HTR-8/SVneo (cell line): Measurements from ENCODE around the gene SMIM35.

ENCODE experiments used
- DNase-seq: peaks from one replicate; pipeline ENCODE4 v3.0.0; 2011; ENCODE audit warnings: low spot score, mixed read lengths; ENCODE audit not compliant: insufficient read length
- FAIRE-seq: peaks from 2 replicates; lab custom pipeline; 2011; peaks lifted over from hg19 to GRCh38; lab: Jason Lieb, UNC

Gene SMIM35

GRCh38 chr11:117972044-117972443 is 114.7 kb downstream of the SMIM35 start:
- FAIRE-seq: no peak

DNA sequence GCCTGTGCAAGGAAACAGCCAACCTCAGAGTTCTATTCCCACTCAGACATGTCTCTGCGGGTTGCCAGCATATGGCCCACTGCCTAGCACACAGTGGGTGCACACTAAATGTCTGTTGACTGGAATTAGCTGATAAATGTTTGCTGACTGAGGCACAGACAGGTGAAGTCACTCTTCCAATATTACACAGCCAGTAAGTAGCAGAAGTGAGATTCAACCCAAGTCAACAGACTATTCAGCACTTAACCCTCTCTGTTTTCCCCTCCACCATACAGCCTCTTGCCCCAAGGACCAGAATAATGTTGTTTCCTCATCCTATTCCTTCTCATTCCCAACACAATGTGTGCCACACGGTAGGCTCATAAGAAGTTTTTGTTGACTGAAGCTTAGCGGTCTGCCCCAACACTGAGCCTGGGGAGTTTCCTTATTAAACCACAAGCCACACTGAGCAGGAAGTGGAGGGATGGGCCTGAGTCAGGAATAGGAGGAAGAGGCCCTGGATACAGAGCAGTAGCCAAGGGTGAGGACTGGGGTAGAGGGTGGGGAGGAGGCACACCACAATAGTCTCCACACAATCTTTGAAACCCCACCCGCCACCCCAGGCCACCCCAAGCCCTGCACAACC is 116.3 kb downstream of the SMIM35 start:
- FAIRE-seq (no peak), DNase-seq (no peak)

More at GRCh38 chr11:117972044-117972443, 114.7 kb downstream of the SMIM35 start:
- no peak for DNase-seq

- FAIRE-seq (no peak), DNase-seq (no peak)
Observed at GRCh38 chr11:117969160-117969991, 117.4 kb downstream of the SMIM35 start.

GRCh38 chr11:117966908-117967307 is 119.9 kb downstream of the SMIM35 start:
- no peak for FAIRE-seq
- DNase-seq: no peak

DNA sequence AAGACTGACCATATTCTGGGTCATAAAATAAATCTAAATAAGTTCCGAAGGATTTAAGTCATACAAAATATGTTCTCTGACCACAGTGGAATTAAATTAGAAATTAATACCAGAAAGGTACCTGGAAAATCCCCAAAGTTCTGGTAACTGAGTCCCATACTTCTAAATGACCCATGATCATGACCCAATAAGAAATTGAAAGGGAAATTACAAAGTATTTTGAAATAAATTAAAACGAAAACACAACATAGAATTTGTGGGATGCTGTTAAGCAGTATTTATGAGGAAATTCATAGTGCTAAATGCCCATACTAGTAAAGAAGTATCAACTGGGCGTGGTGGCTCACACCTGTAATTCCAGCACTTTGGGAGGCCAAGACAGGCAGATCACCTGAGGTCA is 123.9 kb downstream of the SMIM35 start:
- DNase-seq (no peak), FAIRE-seq (no peak)

GRCh38 chr11:117961896-117962295 is 124.9 kb downstream of the SMIM35 start:
- FAIRE-seq (no peak), DNase-seq (no peak)

DNA sequence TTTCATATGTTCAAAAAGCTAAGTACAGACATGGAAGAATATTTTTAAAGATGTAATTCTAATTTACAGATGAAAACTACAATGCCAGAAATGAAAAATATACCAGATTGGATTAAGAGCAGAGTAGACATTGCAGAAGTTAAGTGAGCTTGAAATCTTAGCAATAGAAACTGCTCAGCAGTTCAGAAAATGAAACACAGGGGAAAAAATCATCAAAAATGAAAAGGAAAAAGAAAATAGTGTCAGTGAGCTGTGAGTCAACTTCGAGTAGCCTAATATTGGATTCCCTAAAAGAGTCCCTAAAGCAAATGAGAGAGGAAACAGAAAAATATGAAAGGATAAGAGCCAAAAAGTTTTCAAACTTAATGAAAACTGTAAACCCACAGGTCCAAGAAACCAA is 126.4 kb downstream of the SMIM35 start:
- DNase-seq: no peak
- no peak for FAIRE-seq

DNA sequence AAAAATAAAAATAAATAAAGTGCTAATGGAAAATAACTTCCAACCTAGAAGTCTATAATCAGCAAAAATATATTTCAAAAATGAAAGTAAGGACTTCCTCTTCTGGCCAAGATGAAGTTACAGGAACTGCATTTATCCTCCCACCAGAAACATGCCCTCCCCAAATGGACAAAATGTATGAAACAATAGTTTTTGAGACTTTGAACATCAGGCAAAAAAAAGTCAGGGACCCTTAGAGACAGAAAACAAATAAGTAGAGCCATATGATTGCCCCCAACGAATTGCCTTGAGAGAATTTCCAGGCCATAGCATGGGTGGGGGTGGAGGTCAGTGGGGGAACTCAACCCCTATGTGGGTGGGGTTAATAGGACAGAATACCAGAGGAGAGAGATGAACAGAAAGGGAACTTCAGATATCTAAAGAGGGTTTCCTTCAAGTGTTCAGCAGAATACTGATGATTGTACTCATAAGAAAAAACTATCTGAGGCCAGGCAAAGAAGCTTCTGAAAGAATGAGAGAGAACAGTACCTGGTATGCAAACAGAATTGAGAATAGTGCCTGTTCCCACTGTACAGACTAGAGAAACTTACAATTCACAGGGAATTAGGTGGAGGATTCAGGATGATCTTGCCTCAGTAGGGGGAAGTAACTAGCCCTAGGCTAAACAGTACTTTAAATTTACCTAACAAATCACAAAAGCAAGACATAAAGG is 127.2 kb downstream of the SMIM35 start:
- FAIRE-seq: no peak
- DNase-seq: no peak

DNA sequence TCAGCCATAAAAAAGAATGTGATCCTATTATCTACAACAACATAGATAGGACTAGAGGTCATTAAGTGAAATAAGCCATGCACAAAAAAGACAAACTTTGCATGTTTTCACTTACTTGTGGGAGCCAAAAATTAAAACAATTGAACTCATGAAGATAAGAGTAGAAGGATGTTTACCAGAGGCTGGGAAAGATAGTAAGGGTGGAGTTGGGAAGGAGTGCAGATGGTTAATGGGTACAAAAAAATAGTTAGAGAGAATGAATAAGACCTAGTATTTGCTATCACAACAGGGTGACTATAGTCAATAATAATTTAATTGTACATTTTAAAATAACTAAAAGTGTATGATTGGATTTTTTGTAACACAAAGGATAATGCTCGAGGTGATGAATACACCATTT is 127.8 kb downstream of the SMIM35 start:
- FAIRE-seq (no peak), DNase-seq (no peak)
